GM19452 (cell line): ENCODE measurements around the gene TMPRSS13.
"Not testable (repeated sequence)": the region's sequence is repeated elsewhere in the genome, so short reads cannot be mapped to it uniquely, and the experiment has no call there.

ENCODE experiments used
- ATAC-seq: cut with Tn5 transposase; IDR thresholded peaks from one replicate; pipeline ENCODE4 v1.9.1; 2021; ENCODE audit not compliant: unreplicated experiment

The TMPRSS13 gene

DNA sequence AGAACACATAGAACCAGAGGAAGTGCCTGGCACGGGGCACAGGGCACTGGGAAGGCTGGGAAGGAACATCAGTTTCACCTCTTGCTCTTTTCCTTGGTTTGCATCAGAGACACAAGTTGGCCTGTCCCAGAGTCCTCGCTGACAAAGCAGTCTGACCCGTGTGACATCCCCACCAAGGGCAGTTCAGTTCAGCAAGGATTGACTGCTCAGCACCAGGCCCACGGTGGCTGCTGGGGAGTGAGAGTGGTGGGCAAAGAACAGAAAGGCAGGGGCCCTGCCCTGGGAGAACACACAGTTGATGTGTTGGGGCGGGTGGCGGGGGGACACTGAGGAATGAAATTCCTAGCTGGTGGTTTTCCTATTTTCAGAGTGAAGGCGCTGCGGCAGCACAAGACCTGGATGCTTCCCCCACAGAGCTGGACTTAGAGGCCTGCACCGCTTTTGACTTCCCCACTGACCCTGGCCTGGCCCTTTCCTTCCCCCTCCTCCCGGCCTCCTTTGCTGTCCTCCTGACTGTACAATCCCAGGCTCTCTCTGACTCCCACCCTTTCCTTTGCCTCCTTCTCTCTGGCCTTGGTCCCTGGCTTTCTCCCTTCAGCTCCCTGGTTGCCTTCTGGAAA is 2.2 kb upstream of the TMPRSS13 start:
- no peak for ATAC-seq

DNA sequence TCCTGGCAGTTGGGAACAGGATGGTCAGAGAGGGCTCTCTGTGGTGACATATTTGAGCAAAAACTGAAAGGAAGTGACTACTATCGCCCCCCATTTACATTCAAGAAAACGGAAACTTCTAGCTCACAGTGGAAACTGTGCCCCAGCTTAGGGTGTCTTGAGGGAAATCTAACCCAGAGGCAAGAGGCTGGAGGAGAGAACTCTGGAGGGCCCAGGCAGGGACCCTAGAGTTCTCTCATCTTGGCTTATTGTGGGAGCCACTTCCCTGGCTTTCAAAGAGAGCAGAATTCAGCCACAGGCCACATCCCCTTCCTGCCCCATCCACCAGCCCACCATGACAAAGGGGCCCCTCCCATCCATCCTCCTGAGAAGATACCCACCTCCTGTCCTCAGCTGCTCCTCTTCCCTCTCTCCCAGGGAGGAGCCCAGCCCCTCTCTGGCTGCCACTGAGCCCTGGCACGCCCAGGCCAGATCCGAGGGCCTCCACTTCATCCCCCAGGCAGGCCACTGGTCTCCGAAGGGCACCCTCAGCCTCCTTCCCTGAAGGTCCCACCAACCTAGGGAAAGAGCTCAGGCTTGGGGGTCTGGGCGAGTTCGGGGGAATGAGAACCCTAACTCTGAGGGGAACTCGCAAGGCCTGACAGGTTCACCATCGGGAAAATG is 1.6 kb upstream of the TMPRSS13 start:
- no peak for ATAC-seq

DNA sequence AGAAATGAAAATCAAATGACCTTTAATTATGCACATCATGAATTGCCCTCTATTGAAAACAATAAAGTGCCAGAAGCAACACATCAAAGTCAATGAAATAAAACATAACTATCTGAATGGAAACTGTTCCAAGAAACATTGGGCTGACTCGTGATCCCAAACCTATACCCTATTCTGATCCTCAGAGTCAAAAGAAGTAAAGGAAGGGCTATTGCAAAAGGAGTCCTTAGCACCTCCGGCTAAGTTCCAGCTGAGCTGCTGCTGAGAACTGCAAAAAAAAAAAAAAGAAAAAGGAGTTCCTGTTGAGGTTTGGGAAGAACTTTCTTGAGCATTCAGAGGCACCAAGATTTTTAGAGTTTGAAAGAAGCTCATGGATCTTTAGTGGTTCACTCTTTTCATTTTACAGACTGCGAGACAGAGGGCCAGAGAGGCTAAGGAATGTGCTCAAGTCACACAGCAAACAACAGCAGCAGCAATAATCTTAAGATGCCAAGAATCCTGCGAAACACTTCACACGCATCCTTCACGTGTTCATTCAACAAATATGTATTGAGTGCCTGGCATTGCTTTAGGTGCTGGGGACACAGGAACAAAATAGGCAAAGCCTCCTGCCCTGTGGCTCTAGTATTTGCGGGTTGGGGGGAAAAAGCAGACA is 841 bp upstream of the TMPRSS13 start:
- ATAC-seq, result no peak

DNA sequence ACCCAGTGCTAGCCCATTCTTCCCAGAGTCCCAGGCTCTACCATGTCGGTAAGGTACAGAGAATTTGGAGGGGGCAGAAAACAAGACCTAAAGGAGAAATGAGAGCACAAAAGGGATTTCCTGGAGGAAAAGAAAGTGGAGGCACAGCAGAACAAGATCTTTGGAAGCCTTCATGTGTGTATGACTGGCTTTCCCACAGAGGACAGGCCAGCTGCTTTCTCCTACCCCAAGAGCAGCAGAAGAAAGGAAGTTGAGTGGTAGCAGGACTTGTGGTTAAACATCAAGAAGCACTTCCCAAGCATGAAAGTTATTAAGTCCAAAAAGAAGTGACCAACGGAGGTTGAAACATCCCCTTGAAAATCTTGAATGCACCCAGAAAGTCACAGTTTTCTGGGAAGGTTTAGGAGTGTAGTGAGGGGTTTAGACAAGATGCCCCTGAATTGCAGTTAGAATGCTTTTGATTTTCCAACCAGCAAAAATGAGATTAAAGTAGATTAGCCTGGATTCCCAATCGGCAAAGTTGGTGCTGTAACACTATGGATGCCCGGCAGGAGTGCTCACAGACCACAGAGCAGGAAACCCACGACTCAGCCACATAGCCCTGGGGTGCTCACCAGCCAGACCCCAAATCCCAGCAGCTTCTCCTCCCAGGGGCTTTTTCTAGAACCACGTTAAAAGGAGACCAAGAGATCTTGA is 608 bp downstream of the TMPRSS13 start:
- ATAC-seq, result no peak

DNA sequence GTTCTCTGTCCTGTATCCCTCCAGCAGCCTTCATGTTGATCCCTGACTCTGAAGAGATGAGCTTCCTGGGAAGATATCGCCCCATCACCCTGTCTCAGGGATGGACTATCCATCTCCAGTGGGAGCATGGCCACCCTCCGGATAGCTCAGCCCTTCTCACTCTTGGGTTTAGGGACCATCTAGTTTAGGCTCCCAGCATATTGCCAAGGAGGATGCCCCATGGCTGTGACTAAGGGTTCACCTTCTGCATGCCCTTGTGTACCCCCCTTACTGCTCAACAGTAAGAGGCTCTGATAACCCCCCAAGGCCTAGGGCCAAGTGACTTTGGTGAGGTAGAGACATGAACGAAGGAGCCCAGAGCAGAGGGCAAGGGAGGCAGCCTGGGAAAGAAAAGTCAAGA is 1.3 kb downstream of the TMPRSS13 start:
- no peak for ATAC-seq

DNA sequence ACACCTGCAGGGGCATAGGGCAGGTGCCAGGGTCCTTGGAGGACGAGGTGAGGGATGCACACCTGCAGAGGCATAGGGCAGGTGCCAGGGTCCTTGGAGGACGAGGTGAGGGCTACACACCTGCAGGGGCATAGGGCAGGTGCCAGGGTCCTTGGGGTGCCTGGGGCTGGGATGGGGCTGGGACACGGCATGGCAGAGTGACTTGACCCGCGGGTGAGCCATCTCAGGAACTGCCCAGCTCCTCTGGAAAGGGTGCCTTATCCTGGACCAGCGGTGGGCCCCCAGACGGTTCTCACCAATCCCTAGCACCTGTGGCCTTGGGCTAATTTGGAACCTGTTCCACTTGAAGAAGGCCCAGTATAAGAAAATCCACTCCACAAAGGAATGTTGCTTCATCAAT is 3.0 kb downstream of the TMPRSS13 start:
- ATAC-seq, result not testable (repeated sequence)

DNA sequence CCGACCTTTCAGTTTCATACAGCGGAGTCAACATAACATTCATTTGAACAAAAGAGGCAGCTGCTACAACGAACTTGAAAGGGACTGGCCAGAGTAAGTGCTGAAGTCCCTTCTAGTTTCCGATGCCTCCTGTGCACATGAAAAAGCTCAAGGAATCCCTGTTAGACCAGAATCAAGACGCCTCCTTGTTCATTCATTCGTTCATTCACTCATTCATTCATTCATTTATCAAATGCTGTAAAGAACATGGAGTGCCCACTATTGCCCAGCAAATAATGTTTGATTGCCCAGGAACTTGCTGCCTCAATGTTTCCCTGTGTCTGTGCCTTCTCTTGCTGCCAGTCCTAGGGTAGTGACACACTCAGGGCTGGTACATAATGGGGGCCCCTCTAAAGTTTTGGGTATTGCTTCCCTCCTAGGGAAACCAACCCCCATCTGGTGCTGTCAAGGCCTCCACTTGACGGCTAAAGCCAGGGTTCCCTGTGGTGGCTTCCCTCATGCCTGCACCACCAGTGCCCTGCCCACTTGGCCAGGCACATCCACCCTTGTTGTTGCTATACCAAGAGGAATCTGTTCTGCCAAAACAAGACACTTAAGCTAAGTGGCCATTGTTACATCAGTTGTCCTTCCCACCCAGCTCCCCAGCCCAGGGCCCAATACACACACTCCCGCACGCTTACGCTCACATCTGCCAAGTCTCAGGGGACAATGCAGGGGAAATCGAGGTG is 3.8 kb downstream of the TMPRSS13 start:
- no peak for ATAC-seq

DNA sequence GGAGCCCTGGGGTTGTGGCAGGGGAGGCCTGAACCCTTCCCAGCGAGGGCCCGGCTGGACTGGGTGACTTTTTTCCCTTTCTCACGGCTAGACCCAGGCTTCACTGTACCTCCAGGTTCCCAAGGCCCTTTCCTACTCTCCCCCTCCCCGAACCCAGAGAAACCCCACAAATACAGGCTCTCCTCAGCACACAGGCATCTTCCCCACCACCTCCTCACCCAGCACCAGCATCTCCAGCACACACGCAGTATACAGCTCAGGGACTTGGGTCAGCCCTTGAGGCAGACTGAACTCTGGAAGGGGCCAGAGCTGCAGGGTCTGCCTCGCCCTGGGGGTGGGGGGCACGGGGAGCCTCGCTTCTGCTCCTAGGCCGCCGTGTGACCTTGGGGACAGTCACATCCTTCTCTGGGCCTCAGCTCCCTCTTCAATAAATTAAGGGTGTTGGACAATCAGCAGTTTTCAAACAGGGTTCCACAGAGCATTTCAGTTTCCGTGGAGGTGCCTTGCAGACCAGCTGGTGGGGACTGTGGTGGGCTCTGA is 4.5 kb downstream of the TMPRSS13 start:
- ATAC-seq, result no peak

DNA sequence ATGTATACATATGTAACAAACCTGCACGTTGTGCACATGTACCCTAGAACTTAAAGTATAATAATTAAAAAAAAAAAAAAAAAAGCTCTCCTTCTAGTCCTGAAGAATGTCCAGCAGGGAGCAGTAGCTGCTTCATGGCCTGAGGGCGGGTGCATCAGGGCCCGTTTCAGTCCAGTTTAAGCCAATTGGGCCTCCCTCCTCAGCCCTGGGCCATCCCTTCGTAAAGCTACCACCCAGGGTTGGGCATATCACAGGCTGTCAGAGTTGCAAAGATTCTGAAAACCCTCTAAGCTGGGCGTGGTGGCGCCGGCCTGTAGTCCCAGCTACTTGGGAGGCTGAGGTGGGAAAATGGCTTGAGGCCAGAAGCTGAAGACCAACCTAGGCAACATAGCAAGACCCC is 5.4 kb downstream of the TMPRSS13 start:
- ATAC-seq, result no peak

DNA sequence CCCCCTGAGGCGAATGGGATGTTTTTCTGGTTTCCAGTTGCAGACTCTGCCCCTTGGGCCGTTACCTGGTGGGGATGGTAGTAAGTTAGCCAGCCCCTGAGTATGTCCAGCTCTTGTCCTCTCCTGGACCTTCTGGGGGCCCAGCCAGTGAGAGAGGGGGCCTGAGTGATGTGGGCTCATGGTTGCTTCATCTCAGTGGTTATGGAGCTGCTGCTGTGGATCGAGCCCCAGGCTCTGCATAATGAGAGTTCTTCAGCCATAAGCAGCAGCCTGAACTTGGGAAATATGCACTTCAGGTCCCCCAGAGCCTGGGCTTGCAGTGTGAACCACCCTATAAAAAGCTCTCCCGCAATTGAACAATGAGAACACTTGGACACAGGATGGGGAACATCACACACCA is 5.9 kb downstream of the TMPRSS13 start:
- ATAC-seq, result no peak

DNA sequence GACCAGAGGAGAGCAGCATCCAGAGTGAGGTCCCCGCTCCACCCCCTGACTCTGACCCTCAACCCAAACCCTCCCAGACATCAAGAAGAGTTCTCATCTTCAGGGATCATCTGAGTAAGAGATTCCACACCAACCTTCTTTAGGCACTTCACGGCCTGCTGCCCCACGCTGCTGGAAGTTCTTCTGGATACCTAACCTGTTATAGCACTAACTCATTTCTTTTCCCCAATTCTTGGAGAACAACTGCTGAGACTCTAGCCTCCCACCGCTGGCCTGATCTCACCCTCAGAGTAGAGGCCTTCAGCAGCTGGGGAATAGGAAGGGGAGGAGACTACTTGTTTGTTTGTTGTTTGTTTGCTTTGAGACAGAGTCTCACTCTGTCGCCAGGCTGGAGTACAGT is 7.3 kb downstream of the TMPRSS13 start:
- ATAC-seq, result no peak

DNA sequence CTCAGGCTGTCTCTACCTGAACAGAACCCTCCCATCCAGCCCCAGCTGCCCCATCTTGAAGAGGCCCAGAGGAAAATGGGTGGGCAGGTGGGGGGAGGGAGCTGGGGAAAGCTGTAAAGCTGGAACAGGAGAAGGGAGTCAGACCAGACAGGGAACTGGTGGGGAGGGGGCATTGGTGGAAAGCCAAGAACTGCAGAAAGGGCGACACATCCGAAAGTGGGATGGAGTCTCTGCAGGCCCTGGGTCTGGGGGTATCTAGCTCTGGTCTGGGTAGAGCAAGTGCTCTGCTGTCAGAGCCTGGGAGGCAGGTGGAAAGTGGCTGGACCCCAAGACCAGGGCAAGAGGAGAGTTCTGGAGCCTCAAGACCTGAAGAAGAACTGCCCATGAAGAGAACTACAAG is 7.7 kb downstream of the TMPRSS13 start:
- no peak for ATAC-seq

DNA sequence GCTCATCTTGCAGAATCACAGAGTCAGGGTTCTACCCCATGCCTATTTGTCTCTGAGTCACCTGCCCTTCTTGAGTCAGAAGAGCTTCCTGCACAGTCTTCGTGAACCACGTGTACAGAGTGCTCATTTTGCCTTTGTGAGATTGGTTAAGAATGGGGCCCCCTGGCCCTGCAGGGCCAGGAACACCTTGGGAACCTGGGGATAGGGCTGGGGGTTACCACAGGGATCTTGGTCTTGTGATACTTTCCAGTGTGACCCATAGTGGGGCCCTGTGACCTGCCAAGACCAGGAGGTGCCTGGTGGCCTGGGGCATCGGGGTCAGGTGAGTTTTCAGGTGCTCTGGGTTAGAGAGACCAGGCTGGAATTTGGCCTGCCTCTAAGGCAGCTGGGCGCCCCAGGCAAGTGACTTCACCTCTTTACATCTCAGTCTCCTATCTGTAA is 9.4 kb downstream of the TMPRSS13 start:
- ATAC-seq, result no peak

DNA sequence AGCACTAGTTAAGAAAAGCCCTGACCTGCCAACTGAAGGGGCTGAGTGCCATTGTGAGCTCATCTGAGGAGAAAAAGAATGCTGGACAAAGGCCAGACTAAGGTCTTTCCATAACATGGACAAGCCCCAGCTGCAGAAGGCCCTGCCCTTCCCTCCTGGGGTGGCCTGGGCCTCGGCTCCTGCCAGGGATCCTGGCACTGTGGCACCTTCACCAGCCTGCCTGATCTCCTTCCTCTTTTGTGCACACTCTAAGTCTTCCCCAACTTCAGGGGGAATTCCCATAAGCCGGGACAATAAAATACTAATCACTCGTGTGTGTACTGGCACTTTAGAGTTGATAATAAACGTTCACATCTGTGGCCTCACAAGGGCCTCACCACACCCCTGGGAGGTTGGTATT is 9.9 kb downstream of the TMPRSS13 start:
- no peak for ATAC-seq

DNA sequence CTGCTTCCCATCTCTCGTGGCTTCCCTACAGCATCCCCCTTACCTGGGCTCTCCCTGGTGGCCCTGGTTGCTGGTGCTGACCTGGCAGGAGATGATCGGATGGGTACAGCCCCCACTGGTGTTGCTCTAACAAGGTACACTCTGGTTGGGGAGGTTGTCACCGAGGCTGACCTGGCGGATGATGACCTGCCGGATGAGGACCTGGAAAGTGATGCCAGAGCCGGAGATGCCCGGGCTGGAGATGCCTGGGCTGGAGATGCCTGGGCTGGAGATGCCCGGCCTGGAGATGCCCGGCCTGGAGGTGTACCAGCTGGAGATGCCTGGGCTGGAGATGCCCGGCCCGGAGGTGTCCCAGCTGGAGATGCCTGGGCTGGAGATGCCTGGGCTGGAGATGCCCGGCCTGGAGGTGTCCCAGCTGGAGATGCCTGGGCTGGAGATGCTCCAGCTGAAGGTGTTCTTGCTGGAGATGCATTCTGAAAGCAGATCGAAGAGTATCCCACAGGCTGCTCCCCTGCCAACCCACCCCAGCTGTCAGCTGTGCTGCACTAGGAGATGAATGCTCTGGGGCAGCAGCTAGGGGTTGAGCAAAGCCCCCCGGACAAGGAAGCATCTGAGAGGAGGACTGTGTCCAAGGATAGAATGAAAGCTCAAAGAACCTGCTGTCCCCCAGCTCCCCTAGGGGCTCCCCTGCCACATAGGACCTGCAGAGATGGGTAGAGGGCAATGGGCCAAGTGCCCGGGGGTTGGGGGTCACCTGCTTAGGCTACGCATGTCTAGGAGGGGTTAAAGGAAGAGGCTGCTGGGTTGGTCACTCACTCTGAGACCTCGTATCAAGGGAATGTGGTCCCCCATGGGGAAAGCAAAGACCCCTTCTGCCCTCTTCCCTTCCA is 10.6 kb downstream of the TMPRSS13 start:
- ATAC-seq, result no peak

DNA sequence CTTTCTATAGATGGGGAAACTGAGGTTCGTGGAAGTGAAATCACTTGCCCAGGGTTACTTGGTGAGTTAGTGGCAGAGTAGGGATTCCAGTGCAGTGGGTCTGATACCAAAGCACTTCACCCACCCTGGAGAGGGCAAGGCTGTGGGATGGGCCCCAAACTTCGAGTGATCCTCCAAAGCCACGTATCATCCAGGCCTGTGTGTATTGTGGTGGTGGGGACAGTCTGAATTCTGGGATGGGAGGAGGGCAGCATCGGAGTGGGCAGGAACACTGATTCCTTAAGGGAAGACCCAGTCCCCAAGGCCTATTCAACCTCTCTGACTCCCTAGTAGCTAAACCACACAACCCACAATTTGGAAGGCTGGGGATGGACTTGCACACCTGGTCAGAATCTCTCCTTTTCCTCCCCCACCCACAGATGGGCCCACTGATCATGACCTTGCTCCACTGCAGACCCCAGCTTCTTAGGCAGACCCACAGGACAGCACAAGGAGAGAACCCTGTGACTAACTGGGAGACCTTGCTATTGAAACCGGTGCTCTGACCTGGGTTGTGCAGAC is 11.5 kb downstream of the TMPRSS13 start:
- no peak for ATAC-seq

DNA sequence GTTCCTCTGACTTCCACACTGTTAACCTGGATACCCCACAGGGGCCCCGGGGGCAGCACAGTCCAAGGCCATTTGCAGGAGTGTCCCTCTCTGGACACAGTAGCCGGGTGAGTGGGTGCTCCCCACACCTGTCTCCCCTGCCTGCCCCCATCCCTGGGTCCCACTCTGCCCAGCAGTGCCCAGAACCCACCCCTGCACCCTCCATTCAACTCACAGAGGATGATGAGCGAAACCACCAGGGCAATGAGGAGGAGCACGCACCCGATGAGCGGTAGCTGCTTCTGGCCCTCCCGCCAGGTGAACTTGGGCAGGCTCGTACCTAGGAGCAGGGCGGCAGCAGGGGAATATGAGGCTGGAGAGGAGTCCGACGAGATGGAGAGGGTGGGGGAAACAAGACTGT is 12.2 kb downstream of the TMPRSS13 start:
- no peak for ATAC-seq

DNA sequence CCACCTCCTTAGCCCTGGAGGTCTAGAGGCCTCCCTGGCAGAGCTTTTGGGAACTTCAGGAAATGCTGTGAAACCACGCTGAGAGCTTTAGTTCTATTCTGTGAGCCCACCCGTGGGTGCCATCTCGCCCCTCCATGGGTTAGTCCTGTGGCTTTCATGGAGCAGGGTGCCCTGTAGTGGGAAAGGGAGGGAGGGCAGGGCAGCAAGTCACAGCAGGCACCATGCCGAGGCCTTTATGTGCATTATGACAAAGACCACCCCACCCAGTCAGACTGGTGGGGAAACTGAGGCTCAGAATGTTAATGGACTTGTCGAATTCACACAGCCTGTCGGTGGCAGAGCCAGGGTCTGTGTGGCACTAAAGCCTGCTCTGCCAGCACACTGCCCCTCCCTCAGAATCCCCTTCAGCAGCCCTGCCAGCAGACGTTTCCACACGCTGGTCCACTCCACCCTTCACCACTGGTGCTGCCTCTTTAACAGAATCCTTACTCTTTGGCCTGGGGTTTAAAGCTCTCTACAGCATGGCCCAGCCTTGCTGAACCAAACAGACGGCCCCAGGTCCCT is 13.4 kb downstream of the TMPRSS13 start:
- no peak for ATAC-seq

DNA sequence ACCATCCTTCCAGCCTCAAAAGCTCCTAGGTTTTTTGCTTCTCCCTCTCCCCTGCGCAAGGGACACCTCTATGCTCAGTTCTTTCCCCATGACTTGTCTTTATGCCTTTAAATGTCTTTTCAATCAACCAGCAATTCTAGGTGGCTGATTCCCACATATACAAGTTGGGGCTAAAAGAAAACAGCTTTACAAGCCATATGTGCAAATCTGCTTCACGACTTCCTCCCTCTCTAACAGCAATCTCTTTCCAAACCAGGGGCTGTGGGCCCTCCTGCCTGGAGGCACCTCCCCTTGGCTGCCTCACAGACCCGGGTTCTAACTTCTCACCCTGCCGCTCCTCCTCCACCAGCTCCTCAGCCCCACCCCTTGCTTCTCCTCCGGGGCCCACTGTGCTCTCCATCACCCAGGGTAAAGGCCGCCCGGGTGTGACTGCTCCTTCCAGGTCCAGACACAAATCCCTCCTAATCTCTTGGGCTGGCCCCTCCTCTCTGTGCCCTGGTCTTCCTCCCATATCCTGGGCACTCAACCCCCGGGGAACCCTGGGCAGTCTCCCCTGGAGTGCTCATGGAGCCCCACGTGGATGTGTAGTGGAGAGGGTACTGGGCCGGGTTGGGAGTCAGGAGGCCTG is 14.1 kb downstream of the TMPRSS13 start:
- ATAC-seq, result no peak
